ENCODE data around the gene SBNO2.
"Not testable (repeated sequence)": the region's sequence is repeated elsewhere in the genome, so short reads cannot be mapped to it uniquely, and the experiment has no call there.

Gene SBNO2

DNA sequence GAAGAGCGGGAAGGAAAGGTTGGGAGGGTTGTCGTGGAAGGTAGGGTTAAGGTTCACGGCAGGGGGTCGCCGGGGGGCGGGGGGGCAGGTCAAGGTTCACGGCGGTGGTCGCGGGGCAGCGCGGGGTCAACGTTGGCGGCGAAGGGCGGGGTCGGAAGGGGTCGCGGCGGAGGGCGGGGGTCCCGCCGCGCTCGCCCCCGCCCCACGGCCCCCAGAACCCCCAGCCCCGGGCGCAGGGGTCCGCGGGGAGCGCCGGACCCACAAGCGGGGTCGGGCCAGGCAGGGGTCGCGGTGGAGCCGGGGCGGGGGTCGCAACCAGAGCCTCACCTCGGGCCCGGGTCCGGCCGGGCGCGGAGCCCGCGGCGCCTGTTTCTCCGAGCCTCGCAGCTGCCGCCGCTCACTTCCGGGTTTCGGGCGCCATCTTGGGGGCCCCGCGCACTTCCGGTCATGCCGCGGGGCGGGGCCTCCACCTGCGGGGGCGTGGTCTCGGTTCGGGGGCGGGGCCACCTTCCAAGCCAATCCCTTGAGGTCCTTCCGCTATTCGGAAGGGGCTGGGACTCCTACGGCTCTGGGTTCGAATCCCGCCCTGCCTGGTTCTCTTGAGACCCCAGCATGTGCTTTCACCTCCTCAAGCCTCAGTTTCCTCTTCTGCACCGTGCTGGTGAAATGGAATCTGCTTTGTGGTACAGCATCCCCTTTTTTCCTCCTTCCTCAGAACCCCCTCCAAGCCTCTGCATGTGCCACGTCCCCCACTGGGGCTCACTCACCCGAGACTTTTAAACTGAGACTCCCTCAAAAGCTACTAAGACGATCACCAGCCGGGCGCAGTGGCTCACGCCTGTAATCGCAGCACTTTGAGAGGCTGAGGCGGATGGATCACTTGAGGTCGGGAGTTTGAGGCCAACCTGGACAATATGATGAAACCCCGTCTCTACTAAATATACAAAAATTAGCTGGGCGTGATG is at the start of gene SBNO2:
Gene SBNO2 (minus strand): TSS at position 424 of the 965 bp plus-strand sequence. CDS start 19,992 bp downstream, outside the sequence.
- DNase-seq (ENCODE audit: low read depth): peak; percentile 95

DNA sequence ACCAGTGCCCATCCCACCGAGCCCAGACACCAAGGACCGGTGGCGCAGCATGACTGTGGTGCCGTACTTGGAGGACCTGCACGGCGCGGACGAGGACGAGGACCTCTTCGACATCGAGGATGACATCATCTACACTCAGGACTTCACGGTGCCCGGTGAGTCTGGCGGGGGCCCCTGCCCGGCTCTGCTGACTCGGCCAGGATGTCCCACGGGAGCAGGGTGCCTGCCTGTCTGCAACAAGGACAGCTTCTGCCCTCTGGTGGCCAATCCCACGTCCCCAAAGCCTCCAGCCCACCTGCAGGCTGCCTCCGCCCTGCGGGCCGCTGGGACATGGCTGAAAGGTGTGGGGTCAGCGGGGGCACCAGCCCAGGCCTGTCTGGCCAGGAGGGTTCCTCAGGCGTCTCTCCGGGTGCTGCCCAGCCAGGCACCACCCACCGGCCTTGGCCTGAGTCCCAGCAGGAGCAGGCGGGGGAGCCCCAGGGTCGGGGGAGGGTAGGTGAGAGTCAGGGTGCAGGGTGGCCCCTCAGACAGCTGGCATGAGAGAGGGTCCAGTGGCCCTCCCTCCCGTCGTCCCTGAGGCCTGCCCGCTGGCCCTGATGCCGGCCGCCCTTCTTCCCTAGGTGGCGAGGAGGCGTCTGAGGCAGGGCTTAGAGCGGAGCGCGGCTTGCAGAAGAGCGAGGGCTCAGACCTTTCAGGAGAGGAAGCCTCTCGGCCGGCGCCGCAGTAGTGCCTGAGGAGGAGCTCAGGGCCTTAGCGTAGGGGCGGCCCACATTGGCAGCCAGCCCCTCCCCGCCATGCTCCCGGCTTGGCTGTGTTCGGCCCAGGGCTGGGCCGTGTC is 49.2 kb upstream of the SBNO2 start:
- no peak for DNase-seq (ENCODE audit: low read depth)

DNA sequence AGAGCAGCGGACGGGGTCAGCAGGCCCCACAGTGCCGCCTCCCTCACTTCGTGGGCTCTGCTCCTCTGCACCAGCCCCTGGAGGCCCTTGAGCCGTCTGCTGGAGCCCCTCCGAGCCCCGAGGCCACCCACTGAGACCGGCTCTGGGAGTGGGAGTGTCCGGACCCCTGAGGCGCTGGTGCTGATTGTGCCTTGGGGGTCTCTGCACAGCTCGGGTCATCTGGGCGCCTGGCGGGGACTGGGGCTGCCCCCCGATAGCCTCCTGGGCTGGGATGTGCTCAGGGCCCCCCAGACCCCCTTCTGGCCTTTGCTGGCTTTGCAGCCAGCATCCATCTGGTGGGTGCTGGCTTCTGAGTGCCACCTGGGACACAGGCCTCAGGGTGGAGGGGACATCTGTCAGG is 48.3 kb upstream of the SBNO2 start:
- no peak for DNase-seq (ENCODE audit: low read depth)

DNA sequence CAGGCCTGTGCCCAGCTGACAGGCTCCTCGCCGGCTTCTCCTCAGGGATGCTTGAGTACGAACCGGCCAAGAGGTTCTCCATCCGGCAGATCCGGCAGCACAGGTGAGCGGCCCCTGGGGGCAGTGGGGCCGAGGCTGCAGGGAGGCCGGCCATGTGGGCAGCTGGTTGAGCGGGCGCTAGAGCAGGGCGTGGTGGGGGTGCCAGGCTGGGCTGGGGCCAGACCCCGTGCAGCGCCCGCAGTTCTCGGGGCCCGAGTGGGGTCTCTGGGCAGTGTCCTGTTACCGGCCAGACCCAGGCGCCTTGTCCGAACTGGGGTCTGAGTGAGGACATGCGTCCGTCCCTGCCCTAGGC is 47.8 kb upstream of the SBNO2 start:
- DNase-seq (ENCODE audit: low read depth): no peak

DNA sequence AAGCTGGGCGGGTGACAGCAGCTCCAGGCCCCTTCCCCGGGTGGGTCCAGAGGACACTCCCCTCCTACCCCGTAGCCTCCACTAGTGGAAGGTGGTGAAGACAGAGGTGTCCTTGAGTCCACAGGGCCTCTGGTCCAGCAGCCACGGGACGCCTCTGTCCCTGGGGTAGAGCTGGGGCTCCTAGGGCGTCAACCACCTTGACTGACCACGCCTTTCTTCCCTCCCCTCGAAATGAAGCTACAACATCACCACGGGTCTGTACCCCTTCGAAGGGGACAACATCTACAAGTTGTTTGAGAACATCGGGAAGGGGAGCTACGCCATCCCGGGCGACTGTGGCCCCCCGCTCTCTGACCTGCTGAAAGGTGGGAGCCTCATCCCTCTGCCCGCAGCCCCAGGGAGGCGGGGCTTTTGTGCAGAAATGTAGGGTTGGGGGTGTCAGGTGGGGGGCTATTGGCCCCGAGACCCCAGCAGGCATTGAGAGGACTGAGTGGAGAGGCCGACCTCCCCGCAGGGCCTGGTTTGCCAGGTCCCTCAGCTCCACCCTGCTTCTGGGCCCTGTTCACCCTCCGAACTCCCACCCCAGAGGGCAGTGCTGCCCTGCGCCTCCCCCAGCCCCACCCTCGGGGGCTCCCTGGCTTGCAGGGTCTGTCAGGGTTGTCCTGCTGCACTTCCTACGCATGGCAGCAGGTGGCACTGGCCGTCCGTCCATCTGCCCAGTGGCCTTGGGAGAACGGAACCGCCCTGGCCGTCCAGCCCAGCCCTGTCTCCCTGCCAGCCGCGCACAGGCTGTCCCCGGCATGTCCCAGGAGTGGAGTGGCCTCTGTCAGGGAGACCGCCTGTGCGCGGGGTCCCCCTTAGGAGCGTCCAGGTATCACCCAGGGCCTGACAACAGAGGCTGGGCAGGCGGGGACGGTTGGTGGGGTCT is 47.2 kb upstream of the SBNO2 start:
- no peak for DNase-seq (ENCODE audit: low read depth)

GRCh38 chr19:1220477-1220930 is 46.4 kb upstream of the SBNO2 start:
- DNase-seq (ENCODE audit: low read depth): no peak

- DNase-seq (ENCODE audit: low read depth): no peak
These were observed 45.9 kb upstream of the SBNO2 start for GRCh38 chr19:1219786-1220476.

DNA sequence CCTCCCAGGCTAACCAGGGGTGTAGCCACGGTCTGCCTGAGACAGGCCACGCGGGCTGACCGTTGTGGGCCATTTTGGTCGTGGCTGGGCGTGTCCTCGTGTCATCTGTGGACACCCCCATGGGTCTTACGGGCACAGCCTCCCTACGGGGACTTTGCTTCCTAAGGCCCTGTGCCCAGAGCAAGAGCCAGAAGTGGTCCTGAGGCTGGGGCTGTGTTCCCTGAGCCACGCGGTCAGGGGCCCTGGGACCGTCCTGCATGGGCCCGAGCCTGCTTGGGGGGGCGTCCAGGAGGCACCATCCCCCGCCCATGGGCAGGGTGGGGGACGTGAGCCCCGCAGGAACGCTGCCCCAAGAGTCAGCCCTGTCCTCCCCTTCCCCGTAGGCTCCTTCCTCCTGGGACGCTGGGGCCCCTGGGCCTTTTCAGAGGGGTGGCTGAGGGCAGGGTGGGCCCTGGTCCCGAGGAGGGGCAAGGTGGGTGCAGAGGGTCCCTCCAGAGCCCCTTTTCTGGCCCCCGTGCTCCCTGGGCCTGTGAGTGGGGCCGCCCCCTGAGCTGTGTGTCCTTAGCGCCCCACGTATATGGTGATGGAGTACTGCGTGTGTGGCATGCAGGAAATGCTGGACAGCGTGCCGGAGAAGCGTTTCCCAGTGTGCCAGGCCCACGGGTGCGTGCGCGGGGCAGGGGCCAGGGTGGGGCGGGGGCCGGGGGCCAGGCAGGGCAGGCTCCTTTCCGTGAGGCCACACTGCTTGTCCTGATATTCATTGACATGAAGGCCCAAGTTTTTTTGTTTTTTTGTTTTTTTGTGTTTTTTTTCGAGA is 44.9 kb upstream of the SBNO2 start:
- no peak for DNase-seq (ENCODE audit: low read depth)

DNA sequence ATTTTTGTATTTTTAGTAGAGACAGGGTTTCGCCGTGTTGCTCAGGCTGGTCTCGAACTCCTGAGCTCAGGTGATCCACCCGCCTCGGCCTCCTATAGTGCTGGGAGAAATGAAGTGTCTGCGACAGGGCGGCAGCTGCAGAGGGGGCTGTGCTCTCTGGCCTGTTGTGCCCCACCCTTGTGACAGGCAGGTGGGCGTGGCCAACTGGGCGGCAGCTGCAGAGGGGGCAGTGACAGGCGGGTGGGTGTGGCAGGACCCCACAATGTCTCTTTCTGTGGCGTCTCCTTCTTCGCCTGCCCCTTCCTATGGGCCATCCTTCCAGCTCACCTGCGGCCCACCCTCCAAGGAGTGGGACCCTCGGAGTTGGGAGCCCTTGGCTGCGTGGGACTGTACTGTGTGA is 43.3 kb upstream of the SBNO2 start:
- no peak for DNase-seq (ENCODE audit: low read depth)

DNA sequence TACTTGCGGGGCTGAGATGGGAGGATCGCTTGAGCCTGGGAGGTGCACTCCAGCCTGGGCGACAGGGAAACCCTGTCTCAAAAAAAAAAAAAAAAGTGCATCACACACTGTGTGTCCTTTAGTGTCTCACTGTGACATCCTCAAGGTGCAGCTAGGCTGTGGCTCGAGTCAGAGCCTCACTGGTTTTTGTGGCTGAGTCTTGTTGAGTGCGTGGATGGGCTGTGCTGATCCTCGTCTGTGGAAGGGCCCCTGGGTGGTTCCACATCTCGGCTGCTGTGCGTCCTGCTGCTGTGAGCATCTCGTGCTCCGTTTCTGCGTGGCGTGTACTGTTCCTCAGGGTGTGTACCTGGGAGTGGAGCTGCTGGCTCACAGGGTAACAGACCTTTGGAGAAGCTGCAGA is 42.7 kb upstream of the SBNO2 start:
- no peak for DNase-seq (ENCODE audit: low read depth)

GRCh38 chr19:1214862-1215731 is 41.0 kb upstream of the SBNO2 start:
- no peak for DNase-seq (ENCODE audit: low read depth)

GRCh38 chr19:1214299-1214861 is 40.3 kb upstream of the SBNO2 start:
- no peak for DNase-seq (ENCODE audit: low read depth)

DNA sequence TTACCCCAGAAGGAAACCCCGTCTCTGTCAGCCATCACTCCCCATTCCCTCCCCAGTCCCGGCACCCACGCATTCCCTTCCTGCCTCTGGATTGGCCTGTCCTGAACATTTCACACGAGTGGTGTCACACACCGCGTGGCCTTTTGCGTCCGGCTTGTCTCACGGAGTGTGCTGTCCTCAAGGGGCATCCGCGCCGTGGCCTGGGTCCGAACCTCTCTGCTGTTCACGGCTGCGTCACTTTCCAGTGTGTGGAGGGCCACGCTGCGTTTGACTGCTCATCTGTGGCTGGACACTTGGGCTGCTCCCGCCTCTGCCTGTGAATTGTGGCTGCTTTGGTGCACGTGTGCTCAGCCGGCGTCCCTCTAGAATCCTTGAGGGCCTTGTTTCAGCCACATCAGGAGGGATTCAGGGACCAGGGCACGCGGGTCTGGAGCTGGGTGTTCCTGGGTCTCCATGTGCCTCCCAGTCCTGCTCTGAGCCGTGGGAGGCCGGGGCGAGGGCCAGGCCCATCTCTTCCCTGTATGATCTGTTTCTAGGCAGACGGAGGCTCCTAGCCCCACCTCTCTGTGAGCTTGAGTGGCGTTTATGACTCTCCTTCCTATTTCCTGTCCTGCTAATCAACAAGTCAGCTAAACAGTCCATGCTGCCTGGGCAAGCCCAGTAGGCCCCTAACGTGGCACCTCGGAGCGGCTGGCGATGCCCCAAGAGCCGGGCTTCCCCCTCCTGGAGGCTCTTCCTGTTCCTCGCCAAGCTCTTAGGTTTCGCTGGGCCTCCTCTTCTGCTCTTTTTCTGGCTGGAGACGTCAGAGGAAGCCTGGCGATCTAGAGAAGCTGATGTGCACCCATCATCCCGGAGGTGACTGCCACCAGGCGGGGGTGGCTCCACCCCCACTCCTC is 39.6 kb upstream of the SBNO2 start:
- no peak for DNase-seq (ENCODE audit: low read depth)

DNA sequence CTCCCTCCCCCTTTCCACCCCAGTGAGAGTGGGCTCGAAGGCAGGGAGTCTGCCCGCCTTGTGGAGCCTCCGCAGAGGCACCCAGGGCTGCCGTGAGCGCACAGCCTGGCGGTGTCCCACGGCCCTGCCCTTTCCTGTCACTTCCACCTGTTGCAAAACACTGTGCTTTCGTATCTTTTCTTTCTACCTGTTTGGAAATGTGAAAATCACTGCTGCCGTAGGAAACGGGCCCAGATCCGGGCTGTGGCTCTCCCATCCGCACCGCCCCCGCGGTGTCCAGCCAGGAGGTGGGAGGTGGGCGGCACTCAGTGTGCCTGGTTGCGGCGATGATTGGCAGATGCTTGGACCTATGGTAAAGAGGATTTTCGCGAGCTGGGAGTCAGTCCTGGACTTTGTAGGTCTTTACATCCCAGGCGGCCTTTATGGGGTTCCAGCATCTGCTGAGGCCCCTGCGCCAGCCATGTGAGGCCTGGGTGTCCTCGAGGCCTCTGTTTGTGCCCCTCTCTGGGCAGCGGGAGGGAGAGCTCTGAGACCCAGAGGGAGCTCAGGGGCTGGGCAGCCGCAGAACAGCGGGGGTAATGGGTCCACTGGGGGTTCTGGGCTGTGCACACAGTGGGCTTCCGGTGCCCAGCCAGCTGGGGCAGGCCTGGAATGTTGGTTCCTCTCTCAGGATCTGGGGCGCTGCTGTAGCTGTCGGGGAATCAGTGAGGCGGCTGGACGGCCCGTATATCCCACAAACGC is 37.6 kb upstream of the SBNO2 start:
- DNase-seq (ENCODE audit: low read depth): no peak

- no peak for DNase-seq (ENCODE audit: low read depth)
These were observed 36.1 kb upstream of the SBNO2 start for GRCh38 chr19:1210227-1210538.

DNA sequence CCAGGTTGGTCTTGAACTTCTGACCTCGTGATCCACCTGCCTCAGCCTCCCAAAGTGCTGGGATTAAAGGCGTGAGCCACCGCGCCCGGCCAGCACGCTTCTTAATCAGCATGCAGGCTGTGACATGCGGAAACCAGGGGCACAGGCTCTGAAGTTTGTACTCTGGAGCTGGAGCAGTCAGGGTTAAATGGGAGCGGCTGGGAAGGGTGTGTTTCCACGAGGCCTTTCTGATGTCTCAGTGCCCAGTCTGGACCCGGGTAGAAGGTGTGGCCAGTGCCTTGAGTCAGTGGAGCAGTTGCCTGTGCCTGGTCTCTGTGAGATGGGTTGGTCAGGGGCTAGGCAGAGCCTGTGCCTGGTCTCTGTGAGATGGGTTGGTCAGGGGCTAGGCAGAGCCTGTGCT is 34.8 kb upstream of the SBNO2 start:
- DNase-seq (ENCODE audit: low read depth): not testable (repeated sequence)

GRCh38 chr19:1206864-1207450 is 32.9 kb upstream of the SBNO2 start:
- DNase-seq (ENCODE audit: low read depth): no peak

Data from activated T-cell treated with anti-CD3 and anti-CD28 coated beads for 48 hours (primary cell).